Right ventricle myocardium superior (tissue), 1 donor: ENCODE data around the gene SLC4A1. TPM values are rescaled to one million over a fixed set of nuclear protein-coding genes. Genes with fewer than 3 reads are reported as not detected.

ENCODE experiments used
- ATAC-seq: fragments of 200-7000 bp; cut with Tn5 transposase; one replicate; pipeline ENCODE4 v1.9.1; 2020; ENCODE audit warnings: mild to moderate bottlenecking; ENCODE audit not compliant: poor library complexity
- DNase-seq: peaks from one replicate; pipeline ENCODE4 v3.0.0-alpha.2; 2020
- intact Hi-C: fragments of 100-400 bp; cut with DNase I; formaldehyde crosslinking; loops from one replicate; pipeline ENCODE4 v1.11.2; 2022
- total RNA-seq: library from RNA; stranded (reverse); fragmentation: NEBNext Ultra II Directional; extraction: Animal tissue kit (Norgen Biotek cat#: 25700); gene quantifications from one replicate; pipeline ENCODE4 v1.2.1, GENCODE V29; 2021
- donor health status: DM: no; HTN: yes; CAD: no; lungs with severe emphysema.

The SLC4A1 gene
- total RNA-seq, 1 donor from 2014 or later = 0.30 TPM

DNA sequence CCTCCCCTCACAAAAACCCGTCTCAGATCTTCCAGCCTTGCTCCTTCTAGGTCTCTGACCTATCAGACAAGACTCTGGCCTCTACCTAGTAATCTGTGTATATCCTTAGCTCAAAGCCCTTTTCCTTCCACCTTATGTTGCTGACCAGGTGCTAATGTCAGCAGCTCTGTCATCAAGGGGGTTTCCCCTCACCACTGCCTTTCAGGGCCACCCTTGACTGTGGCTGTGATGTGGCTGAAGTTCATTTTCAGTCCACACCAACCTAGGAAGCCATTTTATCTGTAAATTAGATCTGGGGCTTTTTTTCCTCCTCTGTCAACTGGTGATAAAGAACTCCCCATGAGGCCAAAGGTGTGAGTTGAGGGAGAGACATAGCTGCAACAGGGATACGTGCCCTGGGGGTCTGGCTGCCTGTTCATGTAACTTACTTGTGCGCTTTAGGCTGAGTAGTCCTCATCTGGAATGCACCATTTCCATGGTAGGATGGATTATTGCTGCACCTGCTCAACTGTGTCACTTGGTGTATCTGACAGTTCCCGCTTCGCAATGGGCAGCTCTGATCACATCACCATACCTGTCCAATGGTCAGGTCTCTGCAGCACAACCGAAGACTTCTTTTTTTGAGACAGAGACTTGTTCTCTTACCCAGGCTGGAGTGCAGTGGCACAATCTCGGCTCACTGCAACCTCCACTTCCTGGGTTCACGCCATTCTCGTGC lies 25.7 kb upstream of the SLC4A1 start:
- ATAC-seq (no peak), DNase-seq (no peak)
- intact Hi-C loops = no loop called here

DNA sequence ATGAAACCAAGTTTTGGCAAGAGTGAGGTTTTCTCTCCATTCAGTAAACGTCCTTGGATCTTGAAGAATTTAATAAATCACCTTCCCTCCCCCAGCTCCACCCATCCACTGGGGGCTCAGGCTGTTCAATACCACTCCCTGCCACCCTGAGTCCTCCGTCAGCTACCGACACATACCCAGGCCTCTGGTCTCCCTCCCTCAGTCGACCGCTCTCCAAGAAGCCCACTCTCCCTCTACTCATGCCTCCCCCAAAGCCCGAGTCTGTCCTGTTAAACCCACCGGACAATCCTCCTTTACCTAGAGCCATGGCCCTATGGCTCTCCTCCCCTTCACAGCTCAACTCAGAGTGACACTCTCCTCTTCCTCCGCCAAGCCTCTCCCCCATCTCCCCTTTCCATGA lies 19.7 kb upstream of the SLC4A1 start:
- ATAC-seq = no peak
- intact Hi-C loops = no loop called here
- DNase-seq = no peak

DNA sequence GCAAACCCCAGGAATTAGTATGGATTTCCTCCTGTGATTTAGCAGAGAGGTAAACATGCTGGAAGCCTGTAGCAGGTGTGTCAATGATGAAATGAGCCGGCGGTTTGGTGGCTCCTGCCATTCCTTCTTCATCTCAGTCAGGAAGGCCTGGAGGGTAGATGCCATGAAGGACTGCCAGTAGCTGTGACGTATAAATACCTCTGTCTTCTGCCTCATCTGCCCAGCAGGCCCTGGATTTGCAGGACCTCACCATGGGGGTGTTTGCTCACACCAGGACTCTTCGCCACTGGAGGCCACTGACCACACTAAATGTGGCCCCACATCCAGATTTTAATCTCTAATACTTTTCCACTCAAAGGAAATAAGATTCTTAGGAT lies 16.1 kb upstream of the SLC4A1 start:
- intact Hi-C loops = no loop called here
- DNase-seq = no peak
- ATAC-seq = no peak

DNA sequence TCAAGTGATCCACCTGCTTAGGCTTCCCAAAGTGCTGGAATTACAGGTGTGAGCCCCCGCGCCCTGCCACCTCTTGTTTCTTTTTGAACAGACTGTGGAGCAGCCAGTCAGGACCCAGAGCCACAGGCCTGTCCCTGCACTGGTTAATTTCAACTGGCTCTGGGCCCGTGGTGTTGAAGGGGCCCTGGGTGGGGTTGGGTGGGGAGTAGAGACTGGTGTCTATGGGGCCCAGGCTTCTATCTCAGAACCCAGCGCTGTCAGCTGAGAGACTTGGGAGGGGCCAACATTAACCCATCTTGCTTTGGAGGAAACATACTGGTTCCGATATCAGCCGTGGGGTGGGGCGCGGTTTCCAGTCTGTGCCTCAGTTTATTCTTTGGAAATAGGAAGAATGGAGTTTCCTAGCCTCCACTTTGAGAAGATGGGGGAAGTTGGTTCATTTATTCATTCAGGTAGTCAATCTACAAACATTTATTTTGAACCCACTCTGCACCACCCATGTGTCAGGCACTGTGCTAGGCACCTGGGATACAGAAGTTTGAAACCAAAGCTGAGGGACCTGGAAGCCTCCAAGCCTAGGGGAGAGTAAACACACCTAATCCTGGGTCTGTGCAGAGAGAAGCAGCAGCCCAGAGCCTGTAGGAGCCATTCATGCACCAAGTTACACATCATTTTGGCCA lies 15.5 kb upstream of the SLC4A1 start:
- ATAC-seq (no peak), DNase-seq (no peak)
- intact Hi-C loops = no loop called here

DNA sequence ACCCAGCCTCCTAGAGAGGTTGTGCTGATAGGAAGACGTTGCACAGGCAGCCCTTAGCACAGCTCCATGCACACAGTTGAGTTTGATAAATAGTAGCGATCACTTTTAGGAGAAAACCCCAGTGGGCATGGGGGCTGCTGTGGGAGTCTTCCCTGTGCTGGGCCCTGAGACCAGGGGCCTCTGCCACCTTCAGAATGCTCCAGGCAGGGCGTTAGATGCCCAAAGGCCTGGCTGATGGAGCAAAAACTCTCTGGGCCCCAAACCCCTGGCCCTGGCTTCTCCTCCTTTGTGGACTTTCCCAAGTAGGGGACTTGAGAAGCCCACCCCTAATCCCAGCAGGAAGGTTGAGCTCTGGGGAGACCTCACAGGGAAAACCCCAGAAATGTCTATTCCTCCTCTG lies 14.3 kb upstream of the SLC4A1 start:
- DNase-seq (no peak), ATAC-seq (no peak)
- intact Hi-C loops = no loop called here

DNA sequence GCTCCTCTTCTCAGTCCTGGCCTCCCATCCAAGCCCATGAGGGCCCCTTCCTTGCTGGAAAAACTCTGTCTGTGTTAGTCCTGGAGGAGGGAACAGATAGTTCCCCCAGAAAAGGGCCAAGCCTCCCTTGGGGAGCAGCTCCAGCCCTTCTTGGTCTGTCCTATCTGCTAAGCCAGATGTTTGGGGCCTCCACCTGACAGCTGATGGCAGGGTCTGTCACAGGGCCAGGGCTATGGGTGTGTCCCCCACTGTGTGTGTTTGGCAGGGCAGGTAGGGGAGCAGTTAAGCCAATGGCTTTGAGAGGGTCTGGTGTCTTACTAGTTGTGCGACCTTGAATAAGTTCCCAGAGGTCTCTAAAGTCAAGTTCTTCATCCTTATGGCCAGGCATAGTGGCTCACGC lies 13.6 kb upstream of the SLC4A1 start:
- intact Hi-C loops = no loop called here
- ATAC-seq (no peak), DNase-seq (no peak)

DNA sequence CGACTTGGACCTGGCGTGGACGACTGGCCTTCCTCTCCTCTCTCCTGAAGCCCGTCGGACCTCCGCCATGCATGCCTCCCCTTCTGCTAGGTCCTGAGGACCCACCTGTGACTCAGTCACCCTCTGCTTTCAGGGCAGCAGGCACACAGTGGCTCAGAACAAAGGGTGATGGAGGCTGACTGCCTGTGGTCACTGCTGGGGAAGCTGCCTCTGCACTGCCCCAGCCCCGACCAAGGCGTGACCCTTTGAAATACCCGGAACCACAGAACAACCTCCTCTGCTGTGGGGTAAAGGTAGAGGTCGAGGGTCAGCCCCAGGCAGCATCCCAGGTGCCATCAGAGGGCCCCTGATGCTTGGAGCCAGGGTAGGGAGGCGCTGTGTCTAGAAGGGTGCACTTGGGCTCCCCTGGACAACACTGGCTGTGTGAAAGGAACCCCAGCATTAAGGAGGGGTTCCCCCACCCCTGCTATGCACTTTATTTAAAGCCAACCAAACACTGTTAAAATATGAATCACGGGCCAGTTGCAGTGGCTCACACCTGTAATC lies 12.5 kb upstream of the SLC4A1 start:
- DNase-seq (no peak), ATAC-seq (no peak)
- intact Hi-C loops = no loop called here

DNA sequence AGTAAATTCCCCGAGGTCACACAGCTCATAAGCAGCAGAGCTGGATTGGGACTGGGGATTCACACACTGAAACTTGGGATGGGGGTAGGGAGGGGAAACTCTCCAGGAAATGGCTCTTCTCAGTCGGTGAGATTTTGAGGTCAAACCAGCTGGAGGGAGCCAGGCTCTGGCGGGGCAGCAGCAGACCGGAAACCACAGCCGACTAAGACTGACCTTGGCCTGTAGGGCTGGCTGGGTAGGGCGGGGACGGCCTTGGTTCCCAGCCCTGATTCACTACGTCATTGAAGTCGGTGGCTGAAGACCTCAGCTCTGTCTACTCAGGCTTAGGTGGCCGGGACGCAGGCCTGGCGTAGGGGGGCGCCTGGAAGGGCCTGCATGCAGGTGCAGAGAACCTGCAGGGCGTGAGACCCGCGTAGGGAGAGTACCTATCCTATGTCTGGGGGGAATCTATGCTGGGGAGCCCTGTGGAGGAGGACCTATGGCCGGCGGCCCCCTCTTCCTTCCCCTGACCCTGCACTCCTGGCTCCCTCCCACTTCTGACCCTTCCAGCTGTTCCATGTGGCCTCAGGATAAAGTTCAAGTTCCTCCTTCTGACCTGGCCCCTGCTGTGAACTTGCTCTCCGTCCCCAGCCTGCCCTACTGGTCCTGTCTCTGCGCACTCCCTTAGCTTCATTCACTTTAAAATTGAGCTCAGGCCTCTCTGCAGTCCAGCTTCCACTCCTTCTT lies 11.9 kb upstream of the SLC4A1 start:
- ATAC-seq (peak; percentile 94), DNase-seq (peak; percentile 86)
- intact Hi-C loops = no loop called here

DNA sequence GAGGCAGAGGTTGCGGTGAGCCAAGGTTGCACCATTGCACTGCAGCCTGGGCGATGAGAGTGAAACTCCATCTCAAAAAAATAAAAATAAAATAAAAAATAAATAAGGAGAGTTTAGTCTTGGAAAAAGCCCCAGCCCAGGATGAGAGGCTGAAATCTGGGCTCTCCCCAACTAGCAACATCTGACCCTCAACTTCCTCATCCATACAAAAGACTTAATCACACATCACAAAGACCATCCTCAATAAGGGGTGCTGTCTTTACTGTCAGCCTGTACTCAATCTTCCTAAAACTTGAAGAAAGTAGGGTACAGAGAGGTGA lies 11.4 kb upstream of the SLC4A1 start:
- DNase-seq = no peak
- ATAC-seq = no peak
- intact Hi-C loops = no loop called here

DNA sequence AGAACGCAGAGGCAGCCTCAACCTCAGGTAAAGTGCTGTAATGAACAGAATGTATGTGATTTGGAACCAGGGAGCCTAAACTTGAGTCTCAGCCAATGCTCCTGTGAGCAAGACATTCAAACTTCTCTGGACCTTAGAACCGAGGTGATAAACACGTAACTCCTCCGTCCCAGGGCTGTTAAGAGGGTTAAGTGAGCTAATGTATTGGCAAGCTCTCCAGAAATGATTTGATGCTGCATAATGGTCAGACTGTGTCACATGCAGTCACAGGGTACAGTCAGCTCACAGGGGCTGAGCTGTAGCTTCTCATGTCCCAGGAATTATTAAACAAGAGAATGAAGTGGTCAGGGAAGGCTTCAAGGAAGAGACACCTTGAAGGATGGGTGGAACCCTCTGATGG lies 10.0 kb upstream of the SLC4A1 start:
- ATAC-seq (no peak), DNase-seq (no peak)
- intact Hi-C loops = no loop called here

DNA sequence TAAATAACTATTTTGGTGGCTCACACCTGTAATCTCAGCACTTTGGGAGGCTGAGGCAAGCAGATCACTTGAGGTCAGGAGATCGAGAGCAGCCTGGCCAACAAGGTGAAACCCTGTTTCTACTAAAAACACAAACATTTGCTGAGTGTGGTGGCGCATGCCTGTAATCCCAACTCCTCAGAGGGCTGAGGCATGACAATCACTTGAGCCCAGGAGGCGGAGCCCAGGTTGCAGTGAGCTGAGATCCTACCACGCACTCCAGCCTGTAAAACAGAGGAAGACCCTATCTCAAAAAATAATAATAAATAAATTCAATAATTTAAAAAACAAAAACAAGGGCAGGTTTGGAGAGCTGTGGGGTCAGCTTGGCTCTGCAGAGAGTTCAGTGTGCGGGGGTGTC lies 5.7 kb upstream of the SLC4A1 start:
- intact Hi-C loops = no loop called here
- DNase-seq (no peak), ATAC-seq (no peak)

DNA sequence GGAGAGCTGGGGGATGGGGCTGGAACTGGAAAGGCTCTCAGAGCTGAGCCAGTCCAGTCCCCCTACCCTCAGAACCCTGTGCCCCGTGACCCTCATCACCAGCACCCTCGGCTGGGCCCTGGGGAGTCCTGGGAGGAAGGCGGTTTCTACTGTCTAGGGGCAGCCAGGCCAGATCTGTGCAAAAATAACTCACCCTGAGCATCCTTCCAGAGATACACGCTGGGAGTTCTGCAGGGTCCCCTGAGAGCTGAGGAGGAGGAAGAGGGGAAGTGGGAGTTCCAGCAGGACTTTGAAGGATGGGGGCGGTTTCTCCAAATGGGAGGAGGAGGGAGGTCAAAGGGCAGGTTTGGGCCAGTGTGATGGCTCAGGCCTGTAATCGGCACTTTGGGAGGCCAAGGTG lies 5.0 kb upstream of the SLC4A1 start:
- ATAC-seq = peak; percentile 25
- intact Hi-C loops = no loop called here
- no peak for DNase-seq

DNA sequence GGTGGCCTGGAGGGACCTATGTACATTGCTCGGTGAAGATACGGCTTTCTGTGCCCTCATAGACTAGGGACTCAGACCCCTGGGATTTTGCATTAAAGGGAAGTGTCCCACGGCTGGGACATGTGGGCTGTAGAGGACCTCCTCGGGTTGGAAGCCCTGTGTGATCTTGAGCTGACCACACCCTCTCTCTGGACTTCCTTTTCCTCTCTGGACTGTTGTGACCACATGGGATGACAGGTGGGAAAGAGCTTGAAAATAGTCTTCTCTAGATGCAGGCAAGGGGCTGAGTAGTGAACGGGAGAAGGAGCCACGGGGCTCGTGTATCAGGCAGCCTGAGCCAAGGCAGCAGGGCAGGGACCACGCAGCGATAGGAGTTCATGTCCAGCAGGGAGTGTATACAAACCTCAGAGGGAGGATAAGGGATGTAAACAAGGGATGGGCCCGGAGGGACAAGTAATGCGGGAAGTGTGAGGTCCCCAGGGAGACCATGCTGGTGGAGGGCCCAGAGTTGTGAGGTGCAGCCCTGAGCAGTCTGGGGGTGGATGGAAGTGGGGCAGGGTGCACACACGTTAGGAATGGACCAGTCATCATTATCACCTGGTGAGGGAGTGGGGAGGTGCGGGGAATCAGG lies 4.5 kb upstream of the SLC4A1 start:
- ATAC-seq (peak; percentile 22), DNase-seq (no peak)
- intact Hi-C loops = no loop called here

DNA sequence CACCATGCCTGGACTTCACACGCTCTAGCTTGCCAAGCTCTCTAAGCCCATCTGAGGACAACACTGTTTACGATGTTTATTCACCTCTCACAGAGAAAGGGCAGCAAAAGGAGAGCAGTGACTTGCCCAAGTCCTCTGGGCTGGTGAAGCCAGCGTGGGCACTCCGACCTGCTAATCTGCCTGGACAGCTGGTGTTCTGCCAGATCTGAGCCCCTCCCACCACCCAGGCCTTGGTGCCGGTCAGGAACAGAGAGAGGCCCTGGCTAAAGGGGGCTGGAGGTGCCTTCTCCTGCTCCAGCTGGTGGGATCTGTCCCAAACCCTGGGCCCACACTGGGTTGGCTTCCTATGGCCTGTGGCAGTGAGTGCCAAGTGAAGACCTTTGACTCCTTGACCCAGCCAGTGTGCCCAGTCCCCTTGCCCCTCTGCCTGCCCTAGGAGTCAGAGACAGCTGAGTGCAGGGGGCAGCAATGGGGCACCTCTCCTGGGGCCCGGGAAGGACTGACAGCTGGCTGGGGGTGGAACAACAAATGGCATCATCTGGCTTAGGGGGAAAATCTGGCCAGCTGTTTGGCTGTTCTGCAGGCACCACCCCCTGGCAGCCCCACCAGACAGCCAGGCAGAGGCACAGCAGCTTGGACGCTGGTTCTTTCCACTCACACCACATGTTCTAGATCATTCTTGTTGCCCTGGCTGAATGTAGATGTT lies 1.8 kb upstream of the SLC4A1 start:
- intact Hi-C loops = no loop called here
- no peak for ATAC-seq

DNA sequence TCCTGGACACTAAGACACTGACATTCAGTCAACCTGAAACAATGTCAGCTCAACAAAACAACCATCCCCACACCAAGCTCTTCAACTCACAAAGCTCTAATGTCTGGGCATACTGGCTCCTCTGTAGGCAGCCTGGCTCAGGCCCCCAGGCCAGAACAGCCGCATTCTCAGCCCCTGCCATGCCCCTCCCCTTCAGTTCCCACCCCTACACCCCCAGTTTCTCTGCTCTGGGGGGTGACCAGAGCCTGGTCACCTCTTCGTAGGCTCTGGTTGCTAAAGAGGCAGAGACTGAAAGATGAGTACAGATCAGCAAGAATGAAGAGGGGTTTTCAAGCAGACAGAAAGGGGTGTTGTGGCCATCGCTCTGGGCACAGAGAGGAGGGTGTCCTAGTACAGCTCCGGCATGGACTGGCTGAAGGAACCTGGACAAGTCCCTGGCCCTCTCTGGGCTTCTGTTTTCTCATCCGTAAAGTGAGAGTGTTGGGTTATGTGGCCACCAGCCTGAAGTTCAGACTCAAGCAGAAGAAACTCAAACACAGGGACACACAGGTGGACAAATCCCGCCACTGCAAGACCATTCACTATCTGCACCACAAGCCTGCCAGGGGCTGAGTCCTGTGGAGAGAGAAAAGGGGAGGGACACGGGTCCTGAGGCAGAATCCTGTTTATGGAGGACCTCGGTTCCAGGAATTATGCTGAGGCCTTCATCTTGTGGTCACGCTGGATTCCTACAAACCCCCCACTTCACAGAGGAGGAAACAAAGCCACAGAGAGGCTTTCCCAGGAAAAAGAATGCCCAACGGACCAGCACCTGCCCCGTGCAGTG lies 987 bp upstream of the SLC4A1 start:
- no peak for ATAC-seq
- intact Hi-C loops = no loop called here
- no peak for DNase-seq

More for the DNA sequence above, 1.8 kb upstream of the SLC4A1 start:
- no peak for DNase-seq

DNA sequence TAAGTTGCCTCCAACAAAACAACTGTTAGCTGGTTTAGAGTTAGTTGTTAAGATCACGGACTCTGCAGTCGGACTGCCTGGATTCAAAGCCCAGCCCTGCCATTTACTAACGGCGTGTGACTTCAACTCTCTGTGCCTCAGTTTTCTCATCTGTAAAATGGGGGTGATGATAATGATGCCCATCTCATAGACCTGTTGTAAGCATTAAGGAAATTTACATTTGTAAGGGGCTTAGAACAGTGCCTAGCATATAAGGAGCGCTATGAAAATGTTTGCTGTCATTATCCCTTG lies 825 bp downstream of the SLC4A1 start:
- DNase-seq (no peak), ATAC-seq (no peak)
- intact Hi-C loops = no loop called here

DNA sequence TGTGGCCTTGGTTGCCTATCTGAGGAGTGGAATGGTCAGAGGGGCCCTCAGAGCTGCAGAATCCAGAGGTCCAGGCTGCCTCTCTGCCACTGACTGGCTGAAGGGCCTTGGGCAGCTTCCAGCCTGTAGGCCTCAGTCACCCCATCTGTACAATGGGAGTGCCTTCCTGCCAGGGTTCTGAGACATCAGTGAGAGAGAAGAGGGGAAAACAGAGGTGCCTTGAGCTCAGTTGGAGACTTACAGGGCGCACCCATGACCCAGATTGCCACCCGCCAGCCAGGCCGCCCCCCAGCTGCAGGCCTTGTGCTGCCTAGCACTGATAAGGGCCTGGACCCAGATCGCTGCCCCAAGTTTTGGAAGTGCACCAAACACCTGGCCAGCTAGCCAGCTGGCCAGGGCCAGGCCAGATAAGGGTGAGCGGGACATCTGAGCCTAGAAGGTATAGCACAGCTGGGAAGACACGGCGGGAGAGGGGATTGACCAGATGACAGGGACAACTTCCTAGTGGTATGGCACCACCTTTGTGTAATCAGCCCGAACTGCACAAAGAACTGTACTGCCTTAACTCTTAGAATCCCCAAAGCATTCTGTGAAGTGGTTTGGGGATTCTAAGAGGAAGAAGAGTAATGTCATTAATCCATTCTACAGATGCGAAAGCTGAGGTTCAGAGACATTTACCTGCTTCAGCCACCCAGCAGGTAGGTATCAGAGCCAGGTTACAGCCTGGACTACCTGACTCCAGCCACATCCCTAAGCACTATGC lies 1.4 kb downstream of the SLC4A1 start:
- ATAC-seq (no peak), DNase-seq (no peak)
- intact Hi-C loops = no loop called here
